WTC11 (cell line): ENCODE data around the gene NOM1.

Source experiments
- CREB1 ChIP-seq: sonication (generic); formaldehyde crosslinking; IDR thresholded peaks from 2 replicates; pipeline ENCODE4 v1.8.0; 2023; ENCODE audit warnings: mild to moderate bottlenecking, missing genetic modification reagents
- CTCF ChIP-seq: fragments of 200-600 bp; IDR thresholded peaks from 2 replicates; pipeline ENCODE4 v1.8.0; 2022; ENCODE audit warnings: antibody characterized with exemption
- E2F5 ChIP-seq: sonication (generic); formaldehyde crosslinking; IDR thresholded peaks from 2 replicates; pipeline ENCODE4 v1.8.1; 2022; ENCODE audit warnings: mild to moderate bottlenecking, moderate library complexity, missing genetic modification reagents
- FOXJ3 ChIP-seq: sonication (generic); formaldehyde crosslinking; IDR thresholded peaks from 2 replicates; pipeline ENCODE4 v1.9.0; 2021; ENCODE audit warnings: missing genetic modification reagents, mild to moderate bottlenecking, borderline replicate concordance
- FOXP4 ChIP-seq: sonication (generic); formaldehyde crosslinking; IDR thresholded peaks from 2 replicates; pipeline ENCODE4 v1.8.0; 2022; ENCODE audit warnings: mild to moderate bottlenecking, missing genetic modification reagents
- HMGXB4 ChIP-seq: sonication (generic); formaldehyde crosslinking; IDR thresholded peaks from 2 replicates; pipeline ENCODE4 v1.8.1; 2023; ENCODE audit warnings: mild to moderate bottlenecking, moderate library complexity, missing genetic modification reagents
- MAX ChIP-seq: sonication (generic); formaldehyde crosslinking; IDR thresholded peaks from 2 replicates; pipeline ENCODE4 v1.8.0; 2022; ENCODE audit warnings: mild to moderate bottlenecking, missing genetic modification reagents
- NR3C1 ChIP-seq: sonication (generic); formaldehyde crosslinking; conservative IDR thresholded peaks from 2 replicates; pipeline ENCODE4 v1.8.1; 2023; ENCODE audit warnings: low read depth, mild to moderate bottlenecking, missing genetic modification reagents
- TP53 ChIP-seq: sonication (generic); formaldehyde crosslinking; IDR thresholded peaks from 2 replicates; pipeline ENCODE4 v1.8.1; 2023; ENCODE audit warnings: mild to moderate bottlenecking, missing genetic modification reagents
- USF2 ChIP-seq: sonication (generic); formaldehyde crosslinking; IDR thresholded peaks from 2 replicates; pipeline ENCODE4 v1.8.1; 2023; ENCODE audit warnings: mild to moderate bottlenecking, missing genetic modification reagents, moderate library complexity
- ZBTB21 ChIP-seq: sonication (generic); formaldehyde crosslinking; IDR thresholded peaks from 2 replicates; pipeline ENCODE4 v1.8.1; 2023; ENCODE audit warnings: mild to moderate bottlenecking, missing genetic modification reagents, borderline replicate concordance
- ZNF281 ChIP-seq: sonication (generic); formaldehyde crosslinking; IDR thresholded peaks from 2 replicates; pipeline ENCODE4 v1.8.0; 2023; ENCODE audit warnings: mild to moderate bottlenecking, missing genetic modification reagents
- ZNF396 ChIP-seq: fragments of 250-450 bp; sonication (Bioruptor Pico); IDR thresholded peaks from 2 replicates; pipeline ENCODE4 v1.8.0; 2021; ENCODE audit warnings: mild to moderate bottlenecking, moderate library complexity, borderline replicate concordance
- ZNF671 ChIP-seq: fragments of 250-450 bp; sonication (Bioruptor Pico); IDR thresholded peaks from 2 replicates; pipeline ENCODE4 v1.8.0; 2021; ENCODE audit warnings: mild to moderate bottlenecking

GRCh38 chr7:157012113-157012547 lies 62.6 kb downstream of the NOM1 start:
- TF ChIP-seq FOXJ3 (CRISPR knock-in tag): no peak
- no peak for TF ChIP-seq HMGXB4
- TF ChIP-seq CREB1 (CRISPR knock-in tag): no peak
- TF ChIP-seq NR3C1: no peak
- no peak for TF ChIP-seq ZNF281
- TF ChIP-seq CTCF: no peak
- no peak for TF ChIP-seq FOXP4
- TF ChIP-seq ZBTB21: no peak
- TF ChIP-seq USF2 (CRISPR knock-in tag): no peak
- TF ChIP-seq E2F5: no peak
- TF ChIP-seq MAX: no peak
- TF ChIP-seq TP53: no peak
- TF ChIP-seq ZNF671: no peak
- TF ChIP-seq ZNF396: no peak
